Measurements from ENCODE around the gene AGAP1.

AGAP1 gene

GRCh38 chr2:235727891-235728799, 234.3 kb downstream of the AGAP1 start:
- H3K4me3 ChIP-seq (ENCODE audit: low read depth, low read length): no peak overlapping the region

GRCh38 chr2:235728800-235729556, 235.1 kb downstream of the AGAP1 start:
- H3K4me3 ChIP-seq (ENCODE audit: low read depth, low read length): no peak overlapping the region

- H3K4me3 ChIP-seq (ENCODE audit: low read depth, low read length): no peak overlapping the region
These were observed 235.7 kb downstream of the AGAP1 start for GRCh38 chr2:235729557-235729947.

GRCh38 chr2:235730115-235730514, 236.3 kb downstream of the AGAP1 start:
- no peak overlapping the region for H3K4me3 ChIP-seq (ENCODE audit: low read depth, low read length)

- H3K4me3 ChIP-seq (ENCODE audit: low read depth, low read length): no peak overlapping the region
These were observed 239.9 kb downstream of the AGAP1 start for GRCh38 chr2:235733761-235734160.

GRCh38 chr2:235734168-235734567, 240.3 kb downstream of the AGAP1 start:
- H3K4me3 ChIP-seq (ENCODE audit: low read depth, low read length): no peak overlapping the region

- no peak overlapping the region for H3K4me3 ChIP-seq (ENCODE audit: low read depth, low read length)
These were observed 240.9 kb downstream of the AGAP1 start for GRCh38 chr2:235734688-235735231.

GRCh38 chr2:235737396-235737795, 243.6 kb downstream of the AGAP1 start:
- H3K4me3 ChIP-seq (ENCODE audit: low read depth, low read length): no peak overlapping the region

GRCh38 chr2:235737840-235738239, 244.0 kb downstream of the AGAP1 start:
- H3K4me3 ChIP-seq (ENCODE audit: low read depth, low read length): no peak overlapping the region

- no peak overlapping the region for H3K4me3 ChIP-seq (ENCODE audit: low read depth, low read length)
These were observed 246.0 kb downstream of the AGAP1 start for GRCh38 chr2:235739704-235740415.

- H3K4me3 ChIP-seq (ENCODE audit: low read depth, low read length): no peak overlapping the region
These were observed 247.0 kb downstream of the AGAP1 start for GRCh38 chr2:235740821-235741220.

- no peak overlapping the region for H3K4me3 ChIP-seq (ENCODE audit: low read depth, low read length)
These were observed 250.3 kb downstream of the AGAP1 start for GRCh38 chr2:235744161-235744560.

- H3K4me3 ChIP-seq (ENCODE audit: low read depth, low read length): no peak overlapping the region
These were observed 251.8 kb downstream of the AGAP1 start for GRCh38 chr2:235745597-235745996.

- H3K4me3 ChIP-seq (ENCODE audit: low read depth, low read length): no peak overlapping the region
These were observed 252.6 kb downstream of the AGAP1 start for GRCh38 chr2:235746257-235746934.

GRCh38 chr2:235747001-235747785, 253.3 kb downstream of the AGAP1 start:
- no peak overlapping the region for H3K4me3 ChIP-seq (ENCODE audit: low read depth, low read length)

- no peak overlapping the region for H3K4me3 ChIP-seq (ENCODE audit: low read depth, low read length)
These were observed 253.9 kb downstream of the AGAP1 start for GRCh38 chr2:235747786-235748091.

GRCh38 chr2:235749121-235749770, 255.4 kb downstream of the AGAP1 start:
- H3K4me3 ChIP-seq (ENCODE audit: low read depth, low read length): no peak overlapping the region

GRCh38 chr2:235749771-235750160, 255.9 kb downstream of the AGAP1 start:
- H3K4me3 ChIP-seq (ENCODE audit: low read depth, low read length): no peak overlapping the region

- no peak overlapping the region for H3K4me3 ChIP-seq (ENCODE audit: low read depth, low read length)
These were observed 259.0 kb downstream of the AGAP1 start for GRCh38 chr2:235752846-235753245.

Data from iPS-11a (cell line).